Islet precursor cell (in vitro differentiated cells): ENCODE results near the gene CDK16.

ENCODE experiments used
- DNase-seq: peaks from one replicate; pipeline ENCODE4 v3.0.0-alpha.2; 2018

CDK16 gene

DNA sequence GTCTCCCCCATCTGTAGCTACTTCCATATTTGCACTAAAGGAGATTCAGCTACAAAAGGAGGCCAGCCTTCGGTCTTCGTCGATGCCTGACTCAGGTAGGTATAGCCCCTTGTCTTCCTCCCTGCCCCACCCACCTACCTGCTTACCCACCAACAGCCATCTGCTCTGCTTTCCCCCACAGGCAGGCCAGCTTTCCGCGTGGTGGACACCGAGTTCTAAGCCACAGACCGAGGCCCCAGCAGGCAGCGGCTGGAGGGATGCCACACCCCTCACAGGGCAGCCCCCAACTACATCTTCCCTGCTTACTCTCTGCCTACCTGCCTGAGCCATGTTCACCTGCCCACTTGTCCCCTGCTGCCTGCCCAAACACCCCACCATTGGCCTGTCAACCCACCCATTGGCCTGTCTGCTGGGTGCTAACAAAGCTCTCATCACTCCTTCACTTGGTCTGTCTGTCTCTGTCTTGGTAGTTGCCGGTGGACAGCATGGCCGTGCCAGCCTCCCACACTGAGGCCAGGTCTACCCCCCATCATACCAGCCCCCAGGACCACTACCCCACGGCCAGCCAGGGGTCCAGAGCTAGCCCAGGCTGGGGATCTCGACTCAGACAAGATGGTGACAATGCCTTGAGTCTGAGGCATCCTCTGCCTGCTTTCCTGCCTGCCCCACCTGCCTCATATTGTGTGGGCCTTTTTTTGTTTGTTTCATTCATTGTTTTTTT, 10.2 kb downstream of the CDK16 start:
- DNase-seq: no peak

DNA sequence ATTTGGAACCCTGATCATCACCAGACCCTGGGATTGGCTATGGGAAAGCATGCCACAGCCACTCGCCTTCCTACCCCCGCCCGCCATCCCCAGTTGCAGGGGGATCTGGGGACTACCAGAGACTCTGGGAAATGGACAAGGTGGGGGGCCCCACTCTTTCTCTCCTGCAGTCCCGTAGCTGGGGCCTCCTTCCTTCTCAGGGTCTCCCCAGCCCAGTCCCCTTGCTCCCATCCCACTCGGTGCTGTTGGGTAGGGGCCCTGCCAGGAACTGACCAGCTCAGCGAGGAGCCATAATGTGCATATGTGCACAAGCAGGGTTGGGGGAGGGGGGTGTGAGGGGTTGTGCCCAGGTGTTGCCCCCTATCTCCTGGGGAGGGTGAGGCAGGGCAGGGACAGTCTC, 10.9 kb downstream of the CDK16 start:
- peak; percentile 44 for DNase-seq

- DNase-seq: peak; percentile 29
Observed at GRCh38 chrX:47230136-47230868, 11.8 kb downstream of the CDK16 start.

DNA sequence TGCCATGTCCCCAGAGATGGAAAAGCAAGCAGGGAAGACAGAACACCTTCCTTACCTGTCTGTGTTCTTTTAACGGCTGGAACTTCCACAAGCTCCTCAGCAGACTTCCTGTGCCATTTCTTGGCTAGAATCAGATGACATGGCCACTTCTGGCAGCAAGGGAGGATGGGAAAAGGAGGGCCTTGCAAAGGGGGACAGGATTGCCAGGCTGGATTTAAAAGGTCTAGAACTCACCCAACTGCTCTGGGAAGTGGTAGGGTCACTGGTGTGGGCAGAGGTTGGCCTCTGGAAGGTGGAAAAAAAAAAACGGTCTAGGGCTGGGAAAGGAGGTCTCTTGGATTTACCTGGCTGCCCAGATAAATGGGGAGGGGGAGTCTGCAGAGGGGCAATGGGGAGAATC, 12.7 kb downstream of the CDK16 start:
- peak; percentile 52 for DNase-seq

DNA sequence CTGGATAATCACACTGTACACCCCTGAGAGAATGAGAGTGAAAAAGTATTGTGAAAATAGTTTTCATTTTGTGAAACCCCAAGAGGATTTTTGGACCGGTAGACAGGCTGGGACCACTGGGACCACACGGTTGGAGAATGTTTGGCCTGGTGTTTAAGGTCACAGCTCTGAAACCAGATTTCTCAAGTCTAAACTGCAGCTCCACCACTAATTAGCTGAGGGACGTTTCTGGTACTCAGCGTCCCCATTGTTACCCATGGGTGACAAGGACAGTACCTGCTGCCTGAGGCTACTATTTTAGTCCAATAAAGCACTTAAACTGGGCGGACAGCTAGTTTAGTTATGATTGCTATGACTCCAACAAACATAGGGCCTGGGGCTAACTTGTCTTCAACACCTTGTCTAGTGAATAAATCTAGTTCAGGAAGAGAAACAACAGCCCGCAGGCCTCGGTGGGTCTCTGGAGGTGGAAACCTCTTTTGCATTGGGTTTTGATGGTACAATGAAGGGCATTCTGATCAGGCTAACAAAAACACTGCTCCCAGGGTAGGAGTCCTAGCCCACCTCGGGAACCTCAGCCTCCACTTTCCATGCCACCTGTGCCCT, 13.8 kb downstream of the CDK16 start:
- peak; percentile 57 for DNase-seq

DNA sequence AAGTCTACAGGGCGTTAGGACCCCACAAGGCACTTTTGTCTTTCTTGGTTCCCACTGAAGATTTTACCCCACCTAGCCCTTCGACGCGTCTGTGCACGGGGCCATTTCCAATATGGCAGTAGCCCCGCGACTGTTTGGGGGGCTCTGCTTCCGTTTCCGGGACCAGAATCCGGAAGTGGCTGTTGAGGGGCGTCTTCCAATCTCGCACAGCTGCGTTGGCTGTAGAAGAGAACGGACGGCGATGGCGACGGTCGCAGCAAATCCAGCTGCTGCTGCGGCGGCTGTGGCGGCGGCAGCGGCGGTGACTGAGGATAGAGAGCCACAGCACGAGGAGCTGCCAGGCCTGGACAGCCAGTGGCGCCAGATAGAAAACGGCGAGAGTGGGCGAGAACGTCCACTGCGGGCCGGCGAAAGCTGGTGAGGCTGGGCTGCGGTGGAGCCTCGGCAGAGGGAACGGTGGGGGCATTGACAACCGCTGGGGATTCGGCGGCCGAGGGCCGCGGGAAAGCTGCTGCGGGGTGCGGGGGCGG, 14.4 kb downstream of the CDK16 start, which contains the start of gene USP11:
Gene USP11 (plus strand): TSS at position 207 of the 530 bp plus-strand sequence. CDS start 35 bp downstream, at position 242.
- no peak for DNase-seq

DNA sequence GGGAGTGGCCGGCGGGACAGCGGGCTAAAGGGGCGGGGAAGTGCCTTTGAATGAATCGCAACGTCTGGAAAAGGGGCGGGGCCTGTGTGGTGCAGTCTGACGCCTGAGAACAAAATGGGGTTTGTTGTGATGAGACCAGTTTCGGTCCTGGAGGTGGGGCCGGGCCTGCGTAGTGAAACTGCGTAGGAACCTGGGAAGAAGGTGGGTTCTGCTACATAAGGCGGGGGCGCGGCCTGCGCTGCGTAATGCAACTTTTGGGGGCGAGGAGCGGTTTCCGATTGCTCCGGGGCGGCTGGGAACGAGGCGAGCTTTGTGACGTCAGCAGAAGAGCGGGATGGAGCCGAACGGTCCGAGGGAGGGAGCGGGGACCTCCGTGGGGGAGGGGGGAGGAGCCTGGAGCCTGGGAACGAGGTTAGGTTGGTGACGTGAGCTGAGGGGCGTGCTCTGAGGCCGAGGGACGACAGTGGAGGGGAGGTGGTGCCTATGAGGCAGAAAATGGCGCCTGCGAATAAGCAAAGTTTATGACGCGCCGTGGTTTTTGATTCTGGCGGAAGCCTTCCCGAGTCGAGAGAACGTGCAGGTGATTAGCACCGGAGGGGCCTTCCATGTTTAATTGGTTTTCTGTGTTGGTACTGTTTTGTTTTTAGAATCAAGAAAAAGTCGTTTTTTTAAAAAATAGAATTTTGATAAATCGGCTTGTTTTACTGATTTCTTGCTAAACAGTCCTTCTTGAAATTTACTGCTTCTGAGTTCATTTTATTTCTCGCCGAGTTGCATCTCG, 15.0 kb downstream of the CDK16 start:
- DNase-seq: peak; percentile 99

DNA sequence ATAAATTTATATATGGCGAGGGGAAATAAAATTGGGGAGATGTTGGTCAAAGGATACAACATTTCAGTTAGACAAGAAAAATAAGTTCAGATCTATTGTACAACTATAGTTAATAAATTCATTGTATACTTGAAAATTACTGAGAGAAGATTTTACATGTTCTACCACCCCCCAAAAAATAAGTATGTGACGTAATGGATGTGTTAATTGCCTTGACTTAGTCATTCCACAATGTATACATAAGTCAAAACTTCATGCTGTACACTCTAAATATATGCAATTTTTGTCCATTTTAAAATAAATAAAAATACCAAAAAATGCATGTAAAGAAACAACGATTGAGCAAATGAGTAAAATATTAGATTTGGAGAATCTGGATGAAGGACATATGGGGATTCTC, 16.1 kb downstream of the CDK16 start:
- no peak for DNase-seq

GRCh38 chrX:47235691-47236103, 17.2 kb downstream of the CDK16 start:
- DNase-seq: no peak

GRCh38 chrX:47239199-47239598, 20.7 kb downstream of the CDK16 start:
- DNase-seq: peak; percentile 42

GRCh38 chrX:47239898-47240545, 21.5 kb downstream of the CDK16 start:
- no peak for DNase-seq

DNA sequence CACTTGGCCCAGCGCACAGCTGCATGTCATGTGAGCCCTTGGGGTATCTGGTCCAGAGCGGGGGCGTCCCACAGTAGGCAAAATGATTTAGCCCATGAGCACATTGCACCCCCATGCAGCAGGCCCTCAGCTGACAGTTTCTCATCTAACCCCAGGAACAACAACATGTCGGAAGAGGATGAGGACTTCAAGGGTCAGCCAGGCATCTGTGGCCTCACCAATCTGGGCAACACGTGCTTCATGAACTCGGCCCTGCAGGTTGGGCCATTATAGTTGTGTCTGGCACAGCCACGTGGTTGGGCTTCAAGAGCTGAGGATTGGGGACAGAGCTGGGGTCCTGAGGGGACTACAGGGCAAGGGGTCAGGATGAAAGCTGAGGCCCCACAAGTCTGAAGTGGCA, 22.1 kb downstream of the CDK16 start:
- no peak for DNase-seq

DNA sequence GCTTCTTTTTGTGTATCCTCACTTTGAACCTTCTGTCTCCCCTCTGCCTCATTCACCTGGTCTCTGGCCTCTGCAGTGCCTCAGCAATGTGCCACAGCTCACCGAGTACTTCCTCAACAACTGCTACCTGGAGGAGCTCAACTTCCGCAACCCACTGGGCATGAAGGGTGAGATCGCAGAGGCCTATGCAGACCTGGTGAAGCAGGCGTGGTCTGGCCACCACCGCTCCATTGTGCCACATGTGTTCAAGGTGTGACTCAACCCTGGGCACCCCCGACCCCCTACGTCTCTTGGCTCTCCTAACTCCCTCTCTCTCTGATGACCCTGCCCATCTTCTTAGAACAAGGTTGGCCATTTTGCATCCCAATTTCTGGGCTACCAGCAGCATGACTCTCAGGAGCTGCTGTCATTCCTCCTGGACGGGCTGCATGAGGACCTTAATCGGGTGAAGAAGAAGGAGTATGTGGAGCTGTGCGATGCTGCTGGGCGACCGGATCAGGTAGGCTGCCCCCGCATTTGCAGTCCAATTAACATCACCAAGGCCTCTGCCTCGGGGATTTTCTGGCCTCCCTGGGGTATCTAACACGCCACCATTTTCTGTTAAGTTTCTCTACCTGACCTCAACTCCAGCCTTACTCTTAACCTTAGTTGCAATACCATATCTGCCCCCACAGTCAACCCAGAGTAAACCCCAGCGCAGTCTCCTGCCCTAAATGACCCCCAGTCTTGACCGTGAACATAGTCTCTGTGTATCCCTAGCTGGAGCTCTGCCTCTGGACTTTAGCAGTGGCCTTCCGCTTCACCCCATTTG, 22.9 kb downstream of the CDK16 start:
- no peak for DNase-seq

GRCh38 chrX:47242321-47242720, 23.8 kb downstream of the CDK16 start:
- no peak for DNase-seq

DNA sequence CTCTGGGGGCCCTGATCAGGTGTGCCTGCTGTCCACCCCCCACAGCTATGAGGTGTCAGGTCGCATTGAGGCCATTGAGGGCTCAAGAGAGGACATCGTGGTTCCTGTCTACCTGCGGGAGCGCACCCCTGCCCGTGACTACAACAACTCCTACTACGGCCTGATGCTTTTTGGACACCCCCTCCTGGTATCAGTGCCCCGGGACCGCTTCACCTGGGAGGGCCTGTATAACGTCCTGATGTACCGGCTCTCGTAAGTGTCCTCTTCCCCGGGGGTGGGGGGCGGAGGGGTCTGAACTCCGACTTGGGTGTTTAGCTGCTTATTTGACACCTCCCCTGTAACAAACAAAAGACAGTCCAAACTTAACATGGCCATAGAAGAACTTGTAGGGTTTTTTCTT, 24.9 kb downstream of the CDK16 start:
- no peak for DNase-seq

GRCh38 chrX:47244676-47245075, 26.2 kb downstream of the CDK16 start:
- no peak for DNase-seq

DNA sequence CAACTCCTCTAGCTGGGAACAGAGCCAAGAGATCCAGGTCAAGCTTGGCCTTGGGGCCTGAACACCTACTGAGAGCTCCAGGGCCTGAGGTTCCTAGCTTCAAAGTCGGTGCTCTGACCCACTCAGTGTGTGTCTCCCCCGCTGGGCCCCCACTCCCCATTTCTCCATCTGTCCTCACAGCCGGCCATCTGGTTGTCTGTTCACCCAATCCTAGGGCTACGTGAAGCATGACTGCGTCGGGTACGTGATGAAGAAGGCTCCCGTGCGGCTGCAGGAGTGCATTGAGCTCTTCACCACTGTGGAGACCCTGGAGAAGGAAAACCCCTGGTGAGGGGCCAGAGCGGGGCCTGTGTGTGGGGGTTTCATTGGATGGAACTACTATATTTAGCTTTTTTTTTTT, 26.7 kb downstream of the CDK16 start:
- DNase-seq: no peak

- DNase-seq: no peak
Observed at GRCh38 chrX:47247206-47247998, 28.9 kb downstream of the CDK16 start.

DNA sequence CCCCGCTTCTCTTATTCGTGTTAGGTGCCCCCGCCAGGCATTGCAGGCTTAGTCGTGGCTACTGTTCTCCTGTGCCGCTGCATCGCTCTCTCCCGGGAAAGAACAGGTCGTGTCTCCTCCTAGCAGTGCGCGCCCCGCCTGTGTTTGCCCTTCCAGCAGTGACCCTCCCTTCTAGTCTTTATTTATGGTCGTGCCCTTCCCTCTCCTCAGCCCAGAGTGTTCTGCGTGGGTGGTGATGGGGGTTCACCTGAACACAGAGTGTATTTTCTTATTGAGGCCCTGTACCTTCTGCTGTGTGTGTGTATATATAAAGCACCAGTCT, 29.5 kb downstream of the CDK16 start:
- DNase-seq: no peak

DNA sequence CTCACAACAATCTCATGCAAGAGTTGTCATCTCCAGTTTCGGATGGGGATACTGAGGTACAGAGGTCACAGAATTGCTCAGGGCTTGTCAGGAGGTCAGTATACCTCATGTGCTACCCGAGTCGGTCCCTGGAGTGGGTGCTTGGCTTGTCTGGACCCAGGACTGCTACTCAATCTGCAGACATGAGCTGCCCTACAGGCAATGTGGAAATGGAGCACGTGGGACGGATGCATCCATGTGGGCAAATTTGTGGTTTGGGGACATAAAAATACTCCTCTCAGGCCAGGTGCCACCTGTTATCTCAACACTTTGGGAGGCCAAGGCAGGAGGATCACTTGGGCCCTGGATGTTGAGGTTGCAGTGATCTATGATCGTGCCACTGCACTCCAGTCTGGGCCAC, 30.1 kb downstream of the CDK16 start:
- DNase-seq: no peak

DNA sequence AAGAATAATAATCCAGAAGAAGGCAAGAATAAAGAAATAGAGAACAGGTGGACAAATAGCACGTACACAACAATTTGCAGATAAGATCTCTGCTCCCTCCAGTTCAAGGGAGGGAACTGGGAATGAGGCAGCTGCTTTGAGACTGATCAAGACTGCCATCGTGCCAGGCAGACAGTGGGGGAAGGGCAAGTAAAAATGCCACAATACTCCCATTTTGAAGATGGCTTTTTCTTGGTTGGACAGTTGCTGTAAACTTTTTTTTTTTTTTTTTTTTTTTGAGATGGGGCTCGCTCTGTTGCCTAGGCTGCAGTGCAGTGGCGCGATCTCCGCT, 31.5 kb downstream of the CDK16 start:
- no peak for DNase-seq
